Mammary epithelial cell (primary cell): Measurements from ENCODE around the gene CSMD2.

Experiments
- EZH2 ChIP-seq: IDR thresholded peaks from 2 replicates; pipeline ENCODE4 v1.6.1; 2012; ENCODE audit warnings: low read length, inconsistent platforms, borderline replicate concordance
- TF ChIP-seq, protein P1 (sequence below), 2 donors: IDR thresholded peaks in 1 of 2; conservative IDR thresholded peaks in 1 of 2; 2 replicates each; pipeline ENCODE4 v1.5.1; 2011 to 2012; ENCODE audit warnings: inconsistent platforms in 2 of 2, low read length in 2 of 2, mild to moderate bottlenecking in 2 of 2, control low read depth in 1 of 2, low read depth in 1 of 2; ENCODE audit not compliant: insufficient read depth in 1 of 2; ENCODE audit errors: extremely low read depth in 1 of 2

DNA sequence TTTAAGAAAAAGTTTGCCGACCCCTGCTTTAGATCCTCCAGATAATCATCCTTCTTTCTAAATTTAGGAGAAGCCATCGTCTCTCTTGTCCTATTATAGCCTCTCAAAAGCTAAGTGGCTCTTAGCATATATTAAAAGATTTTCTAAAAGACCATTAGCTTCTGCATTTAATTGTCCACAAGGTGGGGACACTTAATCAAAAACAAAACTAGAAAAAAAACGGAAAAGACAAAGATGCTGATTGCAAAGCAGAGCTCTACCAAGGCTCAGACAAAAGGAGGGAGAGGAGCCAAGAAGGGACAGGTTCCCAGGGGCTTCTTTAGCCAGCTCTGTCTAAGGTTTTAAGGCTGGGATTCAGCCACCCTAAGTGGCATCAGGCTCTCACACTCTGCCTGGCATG lies 429.4 kb downstream of the CSMD2 start:
- TF ChIP-seq, protein P1, sequence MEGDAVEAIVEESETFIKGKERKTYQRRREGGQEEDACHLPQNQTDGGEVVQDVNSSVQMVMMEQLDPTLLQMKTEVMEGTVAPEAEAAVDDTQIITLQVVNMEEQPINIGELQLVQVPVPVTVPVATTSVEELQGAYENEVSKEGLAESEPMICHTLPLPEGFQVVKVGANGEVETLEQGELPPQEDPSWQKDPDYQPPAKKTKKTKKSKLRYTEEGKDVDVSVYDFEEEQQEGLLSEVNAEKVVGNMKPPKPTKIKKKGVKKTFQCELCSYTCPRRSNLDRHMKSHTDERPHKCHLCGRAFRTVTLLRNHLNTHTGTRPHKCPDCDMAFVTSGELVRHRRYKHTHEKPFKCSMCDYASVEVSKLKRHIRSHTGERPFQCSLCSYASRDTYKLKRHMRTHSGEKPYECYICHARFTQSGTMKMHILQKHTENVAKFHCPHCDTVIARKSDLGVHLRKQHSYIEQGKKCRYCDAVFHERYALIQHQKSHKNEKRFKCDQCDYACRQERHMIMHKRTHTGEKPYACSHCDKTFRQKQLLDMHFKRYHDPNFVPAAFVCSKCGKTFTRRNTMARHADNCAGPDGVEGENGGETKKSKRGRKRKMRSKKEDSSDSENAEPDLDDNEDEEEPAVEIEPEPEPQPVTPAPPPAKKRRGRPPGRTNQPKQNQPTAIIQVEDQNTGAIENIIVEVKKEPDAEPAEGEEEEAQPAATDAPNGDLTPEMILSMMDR (conservative IDR thresholded peaks at IDR 0.05 in 1 of 2, IDR thresholded peaks at IDR 0.05 in 1 of 2; ENCODE audit: extremely low read depth in 1 of 2, insufficient read depth in 1 of 2, low read depth in 1 of 2, low read length in 2 of 2), result peak in 1 of 2 donors; percentile 8
- no peak for TF ChIP-seq EZH2
